Vagina (tissue), 2 donors: Measurements from ENCODE around the gene MB21D2. TPM values are rescaled to one million over a fixed set of nuclear protein-coding genes. Genes with fewer than 3 reads are reported as not detected.

Experiments used
- DNase-seq, 2 donors: peaks; one replicate each; pipeline ENCODE4 v3.0.0-alpha.2; 2017; ENCODE audit errors: extremely low spot score in 2 of 2
- H3K27ac ChIP-seq: fragments of 200-600 bp; sonication (generic); one replicate; pipeline ENCODE4 v1.5.1; 2019
- H3K27me3 ChIP-seq: fragments of 200-600 bp; sonication (generic); one replicate; pipeline ENCODE4 v1.5.1; 2019
- H3K36me3 ChIP-seq, 2 donors: fragments of 200-600 bp; sonication (generic); one replicate each; pipeline ENCODE4 v1.5.1; 2017 to 2019
- H3K4me1 ChIP-seq: fragments of 200-600 bp; sonication (generic); one replicate; pipeline ENCODE4 v1.5.1; 2019
- H3K4me3 ChIP-seq, 2 donors: fragments of 200-600 bp; sonication (generic); 1 replicate in 1 of 2; 2 replicates in 1 of 2; pipeline ENCODE4 v1.5.1; 2016 to 2019
- H3K9me3 ChIP-seq: fragments of 200-600 bp; sonication (generic); one replicate; pipeline ENCODE4 v1.5.1; 2019
- POLR2A ChIP-seq, 2 donors: fragments of 450-650 bp; IDR thresholded peaks; one replicate each; pipeline ENCODE4 v1.6.1; 2017; ENCODE audit warnings: antibody characterized with exemption in 2 of 2, mild to moderate bottlenecking in 2 of 2, moderate library complexity in 2 of 2
- POLR2AphosphoS5 ChIP-seq, 2 donors: sonication (generic); formaldehyde crosslinking; IDR thresholded peaks; one replicate each; pipeline ENCODE4 v1.9.0; 2017; ENCODE audit warnings: antibody characterized with exemption in 2 of 2, mild to moderate bottlenecking in 2 of 2, low read depth in 1 of 2; ENCODE audit not compliant: insufficient read depth in 1 of 2
- intact Hi-C: fragments of 100-400 bp; cut with DNase I; formaldehyde crosslinking; loops from one replicate; pipeline ENCODE4 v1.15.1; 2023
- total RNA-seq: library from RNA; depleted of rRNA; stranded (reverse); fragments of >200 nt; gene quantifications from one replicate; pipeline ENCODE4 v1.2.3, GENCODE V29; 2016
- TF ChIP-seq, protein P1 (sequence below), 3 experiments: fragments of 450-650 bp in 2 of 3; fragments of 200-600 bp in 1 of 3; sonication (generic) in 1 of 3; IDR thresholded peaks; one replicate each; pipeline ENCODE4 v1.5.1; 2017 to 2019; ENCODE audit warnings: antibody characterized with exemption in 3 of 3, mild to moderate bottlenecking in 2 of 3, moderate library complexity in 2 of 3

MB21D2 gene
- total RNA-seq, 1 donor from 2014 or later = 5.6 TPM

DNA sequence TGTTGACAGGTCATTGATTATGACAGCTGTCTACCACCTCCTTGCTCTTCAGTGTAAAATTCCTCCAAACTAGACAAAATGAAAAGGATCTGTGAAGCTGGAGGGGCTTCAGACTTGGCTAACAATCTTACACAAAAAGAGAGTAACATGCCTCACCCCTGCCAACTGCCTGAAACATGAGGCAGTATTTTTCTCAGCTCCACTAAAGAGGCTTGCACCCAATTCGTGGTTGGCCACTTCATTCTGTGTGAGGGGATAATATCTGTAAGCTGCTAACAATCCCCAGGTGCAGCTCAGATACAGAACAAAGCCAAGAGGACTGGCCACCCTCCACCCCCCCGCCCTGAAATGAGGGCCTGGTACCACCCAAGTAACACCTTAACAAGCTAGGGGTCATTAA, 2.8 kb downstream of the MB21D2 start:
- no peaks in the 10 kb centered on the region for H3K36me3 ChIP-seq
- H3K4me3 ChIP-seq = no peak overlapping the region
- DNase-seq = no peak
- H3K4me1 ChIP-seq = peaks cover 19% of the 10 kb centered on the region
- H3K9me3 ChIP-seq = no peaks in the 10 kb centered on the region
- H3K27ac ChIP-seq = no peak overlapping the region
- no peak for TF ChIP-seq POLR2A (IDR thresholded peaks at IDR 0.05)
- TF ChIP-seq, protein P1, sequence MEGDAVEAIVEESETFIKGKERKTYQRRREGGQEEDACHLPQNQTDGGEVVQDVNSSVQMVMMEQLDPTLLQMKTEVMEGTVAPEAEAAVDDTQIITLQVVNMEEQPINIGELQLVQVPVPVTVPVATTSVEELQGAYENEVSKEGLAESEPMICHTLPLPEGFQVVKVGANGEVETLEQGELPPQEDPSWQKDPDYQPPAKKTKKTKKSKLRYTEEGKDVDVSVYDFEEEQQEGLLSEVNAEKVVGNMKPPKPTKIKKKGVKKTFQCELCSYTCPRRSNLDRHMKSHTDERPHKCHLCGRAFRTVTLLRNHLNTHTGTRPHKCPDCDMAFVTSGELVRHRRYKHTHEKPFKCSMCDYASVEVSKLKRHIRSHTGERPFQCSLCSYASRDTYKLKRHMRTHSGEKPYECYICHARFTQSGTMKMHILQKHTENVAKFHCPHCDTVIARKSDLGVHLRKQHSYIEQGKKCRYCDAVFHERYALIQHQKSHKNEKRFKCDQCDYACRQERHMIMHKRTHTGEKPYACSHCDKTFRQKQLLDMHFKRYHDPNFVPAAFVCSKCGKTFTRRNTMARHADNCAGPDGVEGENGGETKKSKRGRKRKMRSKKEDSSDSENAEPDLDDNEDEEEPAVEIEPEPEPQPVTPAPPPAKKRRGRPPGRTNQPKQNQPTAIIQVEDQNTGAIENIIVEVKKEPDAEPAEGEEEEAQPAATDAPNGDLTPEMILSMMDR (IDR thresholded peaks at IDR 0.05) = no peak
- TF ChIP-seq POLR2AphosphoS5 (IDR thresholded peaks at IDR 0.05; ENCODE audit: insufficient read depth in 1 of 2, low read depth in 1 of 2) = no peak
- no peaks in the 10 kb centered on the region for H3K27me3 ChIP-seq
- intact Hi-C loops = loop anchor here (5.0 kb wide), 1 partner anchor 127 kb away; no protein-coding TSS in a partner anchor

DNA sequence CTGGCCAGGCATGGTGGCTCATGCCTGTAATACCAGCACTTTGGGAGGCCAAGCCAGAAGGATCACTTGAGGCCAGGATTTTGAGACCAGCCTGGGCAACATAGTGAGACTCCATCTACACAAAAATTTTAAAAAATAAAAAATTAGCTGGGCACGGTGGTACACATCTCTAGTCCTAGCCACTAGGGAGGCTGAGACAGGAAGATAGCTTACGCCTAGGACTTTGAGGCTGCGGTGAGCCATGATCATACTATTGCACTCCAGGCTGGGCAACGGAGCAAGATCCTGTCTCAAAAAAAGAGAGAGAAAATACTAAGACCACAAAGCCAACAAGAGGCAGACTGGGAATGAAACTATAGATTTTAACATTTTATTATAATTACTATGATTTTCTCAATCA, 4.1 kb downstream of the MB21D2 start:
- intact Hi-C loops = no loop called here
- no peaks in the 10 kb centered on the region for H3K9me3 ChIP-seq
- peaks cover 19% of the 10 kb centered on the region for H3K4me1 ChIP-seq
- no peak for DNase-seq
- H3K27me3 ChIP-seq = no peaks in the 10 kb centered on the region
- no peak overlapping the region for H3K4me3 ChIP-seq
- TF ChIP-seq POLR2A (IDR thresholded peaks at IDR 0.05) = no peak
- TF ChIP-seq POLR2AphosphoS5 (IDR thresholded peaks at IDR 0.05; ENCODE audit: insufficient read depth in 1 of 2, low read depth in 1 of 2) = no peak
- TF ChIP-seq, protein P1 (IDR thresholded peaks at IDR 0.05) = no peak
- H3K27ac ChIP-seq = no peak overlapping the region
- H3K36me3 ChIP-seq = no peaks in the 10 kb centered on the region

DNA sequence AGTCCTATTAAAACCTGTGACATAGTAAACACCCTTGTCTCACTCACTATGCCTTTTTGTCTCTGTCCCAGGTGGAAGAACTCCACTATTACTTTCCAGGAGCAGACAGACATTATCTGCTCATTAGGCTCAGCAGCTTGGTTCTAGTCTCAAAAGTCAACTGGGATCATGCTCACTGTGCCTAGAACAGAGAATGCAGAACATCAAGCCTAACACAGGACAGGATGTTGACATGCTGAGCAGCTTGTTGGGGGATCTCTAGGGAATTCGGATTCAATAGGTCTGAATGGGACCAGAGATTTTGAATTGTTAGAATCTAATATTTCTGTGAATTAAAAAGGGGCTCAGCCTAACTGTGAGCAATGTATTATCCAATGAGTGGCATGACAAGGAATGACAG, 6.4 kb downstream of the MB21D2 start:
- no peak for DNase-seq
- TF ChIP-seq POLR2A (IDR thresholded peaks at IDR 0.05) (no peak), POLR2AphosphoS5 (IDR thresholded peaks at IDR 0.05; ENCODE audit: insufficient read depth in 1 of 2, low read depth in 1 of 2) (no peak)
- TF ChIP-seq, protein P1 (IDR thresholded peaks at IDR 0.05) = no peak
- intact Hi-C loops = no loop called here
- no peak overlapping the region for H3K4me3 ChIP-seq
- H3K27me3 ChIP-seq = no peaks in the 10 kb centered on the region
- H3K4me1 ChIP-seq = peaks cover 18% of the 10 kb centered on the region
- no peaks in the 10 kb centered on the region for H3K36me3 ChIP-seq
- H3K27ac ChIP-seq = no peak overlapping the region
- no peaks in the 10 kb centered on the region for H3K9me3 ChIP-seq

DNA sequence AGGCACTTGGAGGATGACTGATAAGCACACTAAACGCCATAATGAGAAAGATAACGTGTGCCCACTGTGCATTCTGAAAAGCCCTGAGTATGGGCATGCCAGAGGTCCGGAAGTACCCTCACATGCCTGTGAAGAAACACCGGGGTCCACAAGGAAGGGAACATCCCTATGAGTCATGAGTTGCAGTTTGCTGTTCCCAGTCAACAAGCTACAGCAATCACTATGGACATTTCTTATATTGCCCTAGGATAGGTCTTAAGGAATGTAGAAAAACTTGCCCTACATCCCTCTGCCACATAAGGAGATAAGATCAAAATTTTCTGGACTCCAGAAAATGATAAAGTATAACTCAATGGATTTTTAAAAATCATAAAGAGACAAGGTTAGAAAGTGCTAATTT, 9.9 kb downstream of the MB21D2 start:
- TF ChIP-seq, protein P1 (IDR thresholded peaks at IDR 0.05) = no peak
- no peak for TF ChIP-seq POLR2A (IDR thresholded peaks at IDR 0.05)
- TF ChIP-seq POLR2AphosphoS5 (IDR thresholded peaks at IDR 0.05; ENCODE audit: insufficient read depth in 1 of 2, low read depth in 1 of 2) = no peak
- Histone ChIP-seq H3K36me3 (no peaks in the 10 kb centered on the region), H3K4me3 (no peak overlapping the region), H3K27me3 (no peaks in the 10 kb centered on the region), H3K27ac (no peak overlapping the region), H3K9me3 (no peaks in the 10 kb centered on the region), H3K4me1 (no peaks in the 10 kb centered on the region)
- DNase-seq = no peak
- intact Hi-C loops = no loop called here

DNA sequence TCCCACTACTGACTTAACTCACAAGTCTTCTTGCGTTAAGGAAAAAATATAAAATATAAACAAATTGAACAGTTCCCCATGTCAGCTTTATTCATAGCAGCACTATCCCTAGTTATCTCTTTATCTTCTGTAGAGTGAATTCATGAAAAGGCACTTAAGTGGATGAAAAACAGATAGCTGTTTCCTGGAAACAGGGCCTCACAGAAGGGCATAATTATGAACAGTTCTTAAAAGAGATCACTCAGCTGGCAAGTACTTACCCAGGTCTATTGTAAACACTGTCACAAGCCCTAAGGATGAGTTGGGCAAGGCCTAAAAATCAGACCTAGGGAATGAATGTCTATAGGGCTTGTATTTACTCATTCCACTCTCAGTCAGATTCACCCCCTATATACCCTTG, 10.7 kb downstream of the MB21D2 start:
- intact Hi-C loops = no loop called here
- Histone ChIP-seq H3K27ac (no peak overlapping the region), H3K4me3 (no peak overlapping the region), H3K4me1 (no peaks in the 10 kb centered on the region), H3K9me3 (no peaks in the 10 kb centered on the region), H3K27me3 (no peaks in the 10 kb centered on the region), H3K36me3 (no peaks in the 10 kb centered on the region)
- TF ChIP-seq POLR2AphosphoS5 (IDR thresholded peaks at IDR 0.05; ENCODE audit: insufficient read depth in 1 of 2, low read depth in 1 of 2) (no peak), POLR2A (IDR thresholded peaks at IDR 0.05) (no peak)
- TF ChIP-seq, protein P1 (IDR thresholded peaks at IDR 0.05) = no peak
- no peak for DNase-seq
